HPDE6-E6E7 (cell line): ENCODE measurements around the gene ADAP2.
"Not testable (repeated sequence)": the region's sequence is repeated elsewhere in the genome, so short reads cannot be mapped to it uniquely, and the experiment has no call there.

ENCODE experiments used
- DNase-seq: peaks from one replicate; pipeline ENCODE4 v3.0.0; 2011; ENCODE audit warnings: missing footprints; ENCODE audit errors: extremely low spot score

ADAP2 gene

GRCh38 chr17:30921544-30922196, at the start of gene ADAP2:
Gene ADAP2, plus strand, starts transcription at chr17:30921945. Its CDS starts 70 bp downstream, at chr17:30922015.
- DNase-seq: no peak

GRCh38 chr17:30886187-30886586, 35.6 kb upstream of the ADAP2 start:
- DNase-seq: no peak

GRCh38 chr17:30894236-30894635, 27.5 kb upstream of the ADAP2 start:
- DNase-seq: no peak

GRCh38 chr17:30897311-30897710, 24.4 kb upstream of the ADAP2 start:
- no peak for DNase-seq

GRCh38 chr17:30905742-30906100, 16.0 kb upstream of the ADAP2 start:
- no peak for DNase-seq

- DNase-seq: peak; percentile 86
Measured at GRCh38 chr17:30906101-30906911, 15.4 kb upstream of the ADAP2 start, which contains the start of gene TEFM. Gene TEFM, minus strand, starts transcription at chr17:30906238. Its CDS starts 40 bp downstream, at chr17:30906198.

GRCh38 chr17:30908717-30909420, 12.9 kb upstream of the ADAP2 start:
- no peak for DNase-seq

- not testable (repeated sequence) for DNase-seq
Measured at GRCh38 chr17:30910151-30910550, 11.6 kb upstream of the ADAP2 start.

- DNase-seq: no peak
Measured at GRCh38 chr17:30913955-30914354, 7.8 kb upstream of the ADAP2 start.

GRCh38 chr17:30915833-30916611, 5.7 kb upstream of the ADAP2 start:
- DNase-seq: no peak

- no peak for DNase-seq
Measured at GRCh38 chr17:30917050-30917449, 4.7 kb upstream of the ADAP2 start.

- DNase-seq: no peak
Measured at GRCh38 chr17:30920282-30920681, 1.5 kb upstream of the ADAP2 start.

- no peak for DNase-seq
Measured at GRCh38 chr17:30920683-30921543, 832 bp upstream of the ADAP2 start.

GRCh38 chr17:30922235-30923030, 688 bp downstream of the ADAP2 start:
- DNase-seq: no peak

GRCh38 chr17:30924341-30924740, 2.6 kb downstream of the ADAP2 start:
- DNase-seq: no peak

- DNase-seq: no peak
Measured at GRCh38 chr17:30926516-30926915, 4.8 kb downstream of the ADAP2 start.

GRCh38 chr17:30927756-30928155, 6.0 kb downstream of the ADAP2 start:
- DNase-seq: no peak

GRCh38 chr17:30928584-30928983, 6.8 kb downstream of the ADAP2 start:
- DNase-seq: no peak

- DNase-seq: no peak
Measured at GRCh38 chr17:30929081-30929633, 7.4 kb downstream of the ADAP2 start.

- not testable (repeated sequence) for DNase-seq
Measured at GRCh38 chr17:30929861-30930260, 8.1 kb downstream of the ADAP2 start.
